GM19025 (cell line): Measurements from ENCODE around the gene HYDIN.

Experiments used
- ATAC-seq: cut with Tn5 transposase; IDR thresholded peaks from one replicate; pipeline ENCODE4 v1.9.1; 2021; ENCODE audit warnings: mild to moderate bottlenecking, low read depth, moderate library complexity; ENCODE audit not compliant: unreplicated experiment

The HYDIN gene

DNA sequence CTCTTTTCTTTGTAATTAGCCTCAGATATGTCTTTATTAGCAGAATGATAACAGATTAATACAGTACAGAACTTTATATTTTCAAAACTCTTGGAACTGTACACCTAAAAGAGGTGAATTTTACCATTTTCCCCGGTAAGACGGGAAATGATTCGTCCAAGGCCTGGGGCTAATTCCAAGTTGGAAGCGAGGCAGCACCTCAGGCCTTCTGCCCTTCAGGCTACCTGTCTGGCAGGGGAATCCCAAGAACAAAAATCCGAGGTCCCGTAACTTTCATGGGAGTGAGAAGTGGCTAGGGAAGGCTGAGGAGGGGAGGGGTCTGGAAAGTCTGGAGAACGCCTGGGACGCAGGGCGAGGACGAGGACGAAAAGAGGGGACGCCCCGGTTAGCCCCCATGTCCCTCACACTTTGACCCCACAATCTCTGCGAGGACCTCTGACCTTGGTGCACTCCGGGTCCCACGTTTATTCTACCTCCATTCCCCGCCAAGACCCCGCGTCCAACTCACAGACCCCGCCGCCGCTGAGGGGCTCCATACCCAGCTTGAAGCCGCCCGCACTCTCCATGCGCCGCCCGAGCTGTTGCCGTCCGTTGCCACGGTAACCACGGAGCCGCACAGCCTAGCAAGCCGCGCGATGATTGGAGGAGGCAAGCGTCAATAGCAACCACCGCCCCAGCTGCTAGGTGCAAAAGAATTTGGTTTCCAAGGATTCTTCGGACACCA is at the start of gene HYDIN:
Gene HYDIN, minus strand, starts transcription at position 601 of the 724 bp plus-strand sequence. CDS start 43,827 bp downstream, outside the sequence.
- no peak for ATAC-seq

GRCh38 chr16:71276589-71277334 is 46.2 kb upstream of the HYDIN start:
- ATAC-seq = no peak

- ATAC-seq = no peak
These were observed 42.9 kb upstream of the HYDIN start for GRCh38 chr16:71273384-71273783.

GRCh38 chr16:71264299-71264698 is 33.8 kb upstream of the HYDIN start:
- ATAC-seq = no peak

GRCh38 chr16:71263582-71263981 is 33.1 kb upstream of the HYDIN start:
- no peak for ATAC-seq

DNA sequence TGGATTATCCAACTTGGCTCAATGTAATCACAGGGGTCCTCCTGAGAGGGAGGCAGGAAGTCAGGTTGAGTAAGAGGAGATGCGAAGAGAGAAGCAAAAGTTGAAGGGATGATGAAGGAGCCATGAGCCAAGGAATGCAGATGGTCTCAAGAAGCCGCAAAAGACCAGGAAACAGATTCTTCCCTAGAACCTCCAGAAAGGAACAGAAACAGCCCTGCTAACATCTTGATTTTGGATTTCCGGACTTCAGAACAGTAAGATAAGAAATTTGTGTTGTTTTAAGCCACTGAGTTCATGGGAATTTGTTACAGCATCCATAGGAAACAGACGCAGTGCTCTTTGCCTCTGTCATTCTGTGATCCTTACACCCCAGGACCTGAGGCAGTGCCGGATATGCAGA is 31.9 kb upstream of the HYDIN start:
- ATAC-seq = no peak

- ATAC-seq = no peak
These were observed 30.5 kb upstream of the HYDIN start for GRCh38 chr16:71260995-71261394.

- no peak for ATAC-seq
These were observed 28.6 kb upstream of the HYDIN start for GRCh38 chr16:71259086-71259485.

DNA sequence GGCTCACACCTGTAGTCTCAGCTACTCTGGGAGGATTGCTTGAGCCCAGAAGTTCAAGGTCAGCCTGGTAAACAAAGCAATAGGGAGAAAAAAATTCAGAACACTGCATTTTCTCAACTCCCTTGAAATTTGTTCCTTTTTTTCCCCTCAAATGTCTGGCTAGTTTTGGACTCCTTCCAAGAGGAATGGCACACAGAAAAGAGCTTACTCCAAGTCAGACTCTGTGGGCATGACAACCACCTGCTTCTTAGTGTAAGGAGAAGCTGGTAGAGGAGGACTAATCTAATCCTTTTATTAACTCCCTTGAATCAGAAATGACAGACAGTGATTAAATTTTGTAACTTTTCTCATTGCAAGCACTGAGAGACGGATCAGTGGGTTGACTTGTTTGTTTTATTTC is 27.9 kb upstream of the HYDIN start:
- ATAC-seq = no peak

- no peak for ATAC-seq
These were observed 27.2 kb upstream of the HYDIN start for GRCh38 chr16:71257768-71258167.

GRCh38 chr16:71255721-71256120 is 25.2 kb upstream of the HYDIN start:
- no peak for ATAC-seq

DNA sequence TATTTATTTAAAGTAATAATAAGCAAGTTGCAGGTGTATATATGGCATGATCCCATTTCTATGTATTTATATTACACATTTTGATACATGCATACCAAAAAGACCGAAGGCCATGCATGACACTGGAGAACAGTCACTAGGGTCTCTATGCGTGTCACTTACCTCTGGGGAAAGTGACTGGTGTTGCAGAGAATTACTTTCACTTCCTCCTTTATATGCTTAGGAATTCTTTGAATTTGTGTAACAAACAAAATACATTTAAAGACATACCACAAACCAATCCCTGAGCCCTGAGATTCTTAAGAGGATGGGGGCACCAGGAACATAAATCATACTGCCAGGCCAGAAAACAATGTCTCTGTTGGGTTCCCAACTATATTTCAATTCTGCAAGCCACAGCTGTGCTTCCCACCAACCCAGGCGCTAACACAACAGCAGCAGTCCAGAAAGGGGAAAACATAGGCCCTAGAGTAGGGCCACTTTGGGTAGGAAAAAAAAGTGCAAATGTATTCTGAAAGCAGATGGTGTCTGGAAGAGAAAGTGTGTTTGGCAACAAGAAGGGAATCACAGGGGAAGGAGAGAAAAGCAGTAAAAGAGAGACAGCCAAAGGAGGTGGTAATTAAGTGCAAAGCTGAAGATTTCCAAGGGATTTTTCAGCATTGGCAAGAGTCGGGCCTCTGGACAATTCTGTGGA is 24.5 kb upstream of the HYDIN start:
- ATAC-seq = no peak

DNA sequence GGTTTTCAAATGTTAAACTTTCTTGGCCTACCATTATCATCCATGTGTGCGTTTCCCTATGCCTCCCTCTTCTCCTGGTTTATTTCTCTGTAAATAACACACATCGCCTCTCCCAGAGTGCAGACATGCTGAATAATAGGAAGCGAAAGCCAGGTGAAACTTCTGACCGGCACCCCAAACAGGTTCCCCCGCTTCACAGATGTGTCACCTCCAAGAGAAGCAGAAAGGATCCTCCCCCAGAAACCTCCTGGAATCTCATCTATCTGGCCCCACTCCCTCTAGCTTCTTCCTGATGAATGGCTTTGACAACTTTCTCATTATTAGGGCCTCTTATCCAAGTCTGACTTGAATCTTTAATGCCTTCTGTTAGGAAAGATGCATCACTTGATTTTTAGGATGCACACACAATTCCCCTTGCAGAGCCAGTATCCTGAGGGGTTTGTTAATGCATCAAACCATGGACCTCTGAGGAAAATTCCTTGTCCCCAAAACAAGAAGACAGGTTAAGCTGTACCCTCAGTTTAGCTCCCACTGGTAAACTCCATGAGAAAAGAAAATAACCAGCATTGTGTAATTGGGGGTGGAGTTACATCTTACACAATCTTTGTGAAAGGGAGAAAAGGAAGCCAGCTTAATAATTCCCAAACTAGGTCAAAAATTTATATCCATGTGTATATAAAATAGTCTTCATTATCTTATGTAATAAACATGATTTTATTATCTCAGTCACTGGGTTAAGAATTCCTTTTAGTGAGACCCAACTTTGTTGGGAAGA is 20.1 kb upstream of the HYDIN start:
- no peak for ATAC-seq

DNA sequence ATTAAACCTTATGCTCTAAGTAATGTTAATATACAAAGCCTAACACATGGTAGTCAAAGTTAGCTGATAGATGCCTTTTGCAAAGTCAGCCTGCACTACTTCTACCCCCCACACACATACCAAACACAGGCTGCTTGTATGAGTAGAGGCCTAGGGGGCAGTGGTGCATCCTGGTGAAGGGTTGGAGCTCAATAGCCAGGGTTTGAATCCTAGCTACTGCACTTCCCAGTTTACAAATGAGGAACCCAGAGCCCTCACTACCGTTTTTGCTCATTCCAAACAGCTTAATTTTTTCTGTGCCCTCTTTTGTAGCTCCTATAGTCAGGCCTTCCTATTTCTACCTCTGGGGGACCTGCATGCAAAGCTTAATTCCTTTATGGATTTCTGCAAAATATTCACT is 18.9 kb upstream of the HYDIN start:
- no peak for ATAC-seq

- ATAC-seq = no peak
These were observed 17.0 kb upstream of the HYDIN start for GRCh38 chr16:71247478-71247877.

- no peak for ATAC-seq
These were observed 15.8 kb upstream of the HYDIN start for GRCh38 chr16:71246309-71246708.

- no peak for ATAC-seq
These were observed 14.0 kb upstream of the HYDIN start for GRCh38 chr16:71244521-71244920.

GRCh38 chr16:71242601-71243000 is 12.1 kb upstream of the HYDIN start:
- ATAC-seq = no peak

DNA sequence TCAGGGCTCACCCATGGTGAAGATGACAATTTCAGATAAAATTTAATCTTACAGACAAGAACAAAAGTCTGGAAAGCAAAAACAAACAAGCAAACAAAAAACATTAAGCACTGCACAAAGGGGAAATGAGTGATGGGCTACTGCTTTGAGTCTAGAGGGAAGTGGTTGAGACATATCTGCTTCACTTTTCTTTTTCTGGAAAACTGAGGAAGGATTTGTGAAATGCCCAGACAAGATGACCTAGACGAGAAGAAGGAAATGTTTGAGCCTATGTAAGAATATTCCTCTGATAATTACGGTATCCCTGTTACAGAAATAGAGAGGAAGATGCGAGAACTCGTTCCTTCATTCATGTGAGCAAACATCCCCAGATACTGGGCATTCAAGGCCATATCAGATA is 11.5 kb upstream of the HYDIN start:
- no peak for ATAC-seq

DNA sequence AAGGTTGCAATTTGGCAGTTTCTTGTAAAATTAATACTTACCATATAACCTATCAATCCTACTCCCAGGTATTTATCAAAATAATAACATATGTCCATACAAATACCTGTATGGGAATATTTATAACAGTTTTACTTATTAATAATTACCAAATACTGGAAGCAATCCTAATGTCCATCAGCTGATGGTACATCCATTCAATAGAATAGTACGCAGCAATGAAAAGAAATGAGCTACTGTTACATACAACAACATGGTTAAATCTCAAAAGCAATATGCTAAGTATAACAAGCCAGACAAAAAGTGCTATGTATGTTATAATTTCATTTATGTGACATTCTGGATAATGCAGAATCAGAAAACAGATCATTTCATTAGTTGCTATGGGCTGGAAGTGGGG is 1.2 kb downstream of the HYDIN start:
- no peak for ATAC-seq
